PC-3 (cell line): ENCODE results near the gene SDK1.

Source experiments
- EZH2 ChIP-seq: fragments of 300-600 bp; sonication (generic); IDR thresholded peaks from one replicate; pipeline ENCODE4 v1.6.1; 2017; ENCODE audit warnings: antibody characterized with exemption, mild to moderate bottlenecking, low read length; ENCODE audit not compliant: unreplicated experiment
- TF ChIP-seq, protein P1 (sequence below): fragments of 300-600 bp; sonication (generic); conservative IDR thresholded peaks from 2 replicates; pipeline ENCODE4 v1.5.1; 2017; ENCODE audit warnings: antibody characterized with exemption, low read depth, mild to moderate bottlenecking, low read length

DNA sequence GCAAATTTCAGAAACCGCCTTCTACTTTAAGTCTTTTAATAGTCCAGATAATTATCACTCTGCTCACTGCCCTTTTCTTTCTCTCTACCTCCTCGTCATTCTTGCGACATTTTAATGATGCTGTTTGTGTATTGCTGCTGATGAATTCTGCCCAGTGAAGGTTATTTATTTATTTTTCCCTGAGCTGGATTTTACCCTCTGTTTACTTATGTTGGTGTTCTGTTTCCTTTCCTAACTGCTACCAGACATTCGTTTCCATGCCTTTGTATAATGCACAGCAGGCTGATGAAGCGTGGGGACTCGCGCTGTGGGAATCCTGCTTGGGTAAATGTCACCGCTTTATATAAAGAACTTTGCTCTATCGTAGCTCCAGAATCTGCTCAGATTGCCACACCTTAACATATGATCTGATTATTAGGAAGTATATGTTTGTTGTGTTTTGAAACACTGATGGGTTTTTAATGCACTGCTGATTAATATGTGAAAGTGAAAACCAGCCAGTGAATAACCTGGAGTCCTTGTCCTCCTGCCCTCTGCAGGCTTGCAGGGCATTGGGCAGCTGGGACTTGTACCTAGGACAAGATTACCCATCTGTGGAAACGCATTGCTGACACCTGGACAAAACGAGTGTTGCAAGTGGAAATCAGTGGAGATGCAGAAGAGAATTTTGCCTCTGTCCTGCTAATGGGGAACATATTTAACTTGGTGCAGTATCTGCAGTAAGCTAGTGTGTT lies 291.5 kb downstream of the SDK1 start:
- no peak for TF ChIP-seq EZH2
- TF ChIP-seq, protein P1, sequence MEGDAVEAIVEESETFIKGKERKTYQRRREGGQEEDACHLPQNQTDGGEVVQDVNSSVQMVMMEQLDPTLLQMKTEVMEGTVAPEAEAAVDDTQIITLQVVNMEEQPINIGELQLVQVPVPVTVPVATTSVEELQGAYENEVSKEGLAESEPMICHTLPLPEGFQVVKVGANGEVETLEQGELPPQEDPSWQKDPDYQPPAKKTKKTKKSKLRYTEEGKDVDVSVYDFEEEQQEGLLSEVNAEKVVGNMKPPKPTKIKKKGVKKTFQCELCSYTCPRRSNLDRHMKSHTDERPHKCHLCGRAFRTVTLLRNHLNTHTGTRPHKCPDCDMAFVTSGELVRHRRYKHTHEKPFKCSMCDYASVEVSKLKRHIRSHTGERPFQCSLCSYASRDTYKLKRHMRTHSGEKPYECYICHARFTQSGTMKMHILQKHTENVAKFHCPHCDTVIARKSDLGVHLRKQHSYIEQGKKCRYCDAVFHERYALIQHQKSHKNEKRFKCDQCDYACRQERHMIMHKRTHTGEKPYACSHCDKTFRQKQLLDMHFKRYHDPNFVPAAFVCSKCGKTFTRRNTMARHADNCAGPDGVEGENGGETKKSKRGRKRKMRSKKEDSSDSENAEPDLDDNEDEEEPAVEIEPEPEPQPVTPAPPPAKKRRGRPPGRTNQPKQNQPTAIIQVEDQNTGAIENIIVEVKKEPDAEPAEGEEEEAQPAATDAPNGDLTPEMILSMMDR = 0 out of 2 replicates have a peak, but pooled peaks have one; percentile 19
